Panc1 (cell line): ENCODE data around the gene XRCC4. TPM values are rescaled to one million over a fixed set of nuclear protein-coding genes. Genes with fewer than 3 reads are reported as not detected.

Experiments used
- ATAC-seq: fragments of 200-7000 bp; cut with Tn5 transposase; 2 replicates; pipeline ENCODE4 v1.9.1; 2020; ENCODE audit warnings: mild to moderate bottlenecking, moderate library complexity
- BruUV-seq: library from RNA; stranded (reverse); fragments of 400-500 nt; replicated peaks from 2 replicates; lab custom pipeline; 2021; lab: Mats Ljungman, UMichigan
- CTCF ChIA-PET: fragments of 300-600 bp; sonication (Branson Sonifier 250); formaldehyde crosslinking; loops from one replicate; lab custom pipeline; 2022; ENCODE audit warnings: antibody characterized with exemption; lab: Charles Lee
- POLR2A ChIA-PET: fragments of 300-600 bp; sonication (Branson Sonifier 250); formaldehyde crosslinking; loops from one replicate; lab custom pipeline; 2022; ENCODE audit warnings: antibody characterized with exemption; lab: Charles Lee
- DNase-seq: peaks from one replicate; pipeline ENCODE4 v3.0.0-alpha.2; 2010; ENCODE audit warnings: low read depth, low spot score
- H3K27ac ChIP-seq: 2 replicates; pipeline ENCODE4 v1.5.1; 2011; ENCODE audit warnings: mild to moderate bottlenecking, low read length, inconsistent platforms
- H3K27me3 ChIP-seq: fragments of 200-500 bp; sonication (Bioruptor generic); 2 replicates; pipeline ENCODE4 v1.6.0; 2014; ENCODE audit warnings: low read length, inconsistent platforms; ENCODE audit not compliant: control insufficient read depth, insufficient read depth
- H3K36me3 ChIP-seq: fragments of 200-500 bp; sonication (Bioruptor generic); 2 replicates; pipeline ENCODE4 v1.5.1; 2014; ENCODE audit warnings: inconsistent platforms, mild to moderate bottlenecking, low read length, moderate library complexity; ENCODE audit not compliant: control insufficient read depth, insufficient read depth
- H3K4me1 ChIP-seq: 2 replicates; pipeline ENCODE4 v1.5.1; 2011; ENCODE audit warnings: inconsistent platforms, mild to moderate bottlenecking, low read length, moderate library complexity; ENCODE audit not compliant: control insufficient read depth, insufficient read depth
- H3K4me3 ChIP-seq, 2 experiments: 2 replicates each; pipeline ENCODE4 v1.5.1; 2011 to 2012; ENCODE audit warnings: low read depth in 2 of 2, low read length in 2 of 2, mild to moderate bottlenecking in 2 of 2, inconsistent platforms in 1 of 2, moderate library complexity in 1 of 2
- H3K9me3 ChIP-seq: fragments of 200-500 bp; sonication (Bioruptor generic); 2 replicates; pipeline ENCODE4 v1.5.1; 2014; ENCODE audit warnings: low read depth, mild to moderate bottlenecking, inconsistent platforms, low read length, moderate library complexity; ENCODE audit not compliant: control insufficient read depth, insufficient read depth
- CTCF ChIP-seq: fragments of 450-650 bp; IDR thresholded peaks from 2 replicates; pipeline ENCODE4 v1.5.1; 2017; ENCODE audit warnings: mild to moderate bottlenecking
- POLR2AphosphoS5 ChIP-seq: IDR thresholded peaks from 2 replicates; pipeline ENCODE4 v1.6.1; 2012; ENCODE audit warnings: mild to moderate bottlenecking, low read depth, low read length, moderate library complexity
- REST ChIP-seq, 2 experiments: IDR thresholded peaks; 2 replicates each; pipeline ENCODE4 v1.6.1; 2011 to 2012; ENCODE audit warnings: low read depth in 2 of 2, control low read depth in 1 of 2, low read length in 1 of 2, mild to moderate bottlenecking in 1 of 2, moderate library complexity in 1 of 2; ENCODE audit not compliant: insufficient read depth in 1 of 2
- SIN3A ChIP-seq: IDR thresholded peaks from 2 replicates; pipeline ENCODE4 v1.6.1; 2012; ENCODE audit warnings: low read depth, mild to moderate bottlenecking, low read length, moderate library complexity, borderline replicate concordance; ENCODE audit not compliant: insufficient read depth
- TCF7L2 ChIP-seq: IDR thresholded peaks from 2 replicates; pipeline ENCODE4 v1.6.1; 2011; ENCODE audit warnings: mild to moderate bottlenecking, low read depth, low read length, inconsistent platforms
- in situ Hi-C: cut with HindIII; loops from 2 replicates; pipeline ENCODE4 v1.10.0; 2016; ENCODE audit warnings: low sequenced_read_pairs, low pct_unique_long_range_greater_than_20kb
- intact Hi-C: fragments of 100-400 bp; cut with micrococcal nuclease; formaldehyde crosslinking; loops from one replicate; pipeline ENCODE4 v1.10.0; 2022; ENCODE audit not compliant: unreplicated experiment
- total RNA-seq: library from RNA; stranded (reverse); gene quantifications from one replicate; pipeline ENCODE4 v1.2.1, GENCODE V29; 2021; ENCODE audit not compliant: unreplicated experiment

The XRCC4 gene
- total RNA-seq, 1 experiment from 2014 or later, result 12.5 TPM

GRCh38 chr5:83084336-83084735 is 7.0 kb downstream of the XRCC4 start:
- POLR2A ChIA-PET, result no interaction called here
- DNase-seq, result no peak
- no peak overlapping the region for H3K4me3 ChIP-seq
- H3K27me3 ChIP-seq, result no peaks in the 10 kb centered on the region
- no peaks in the 10 kb centered on the region for H3K9me3 ChIP-seq
- intact Hi-C loops, result no loop called here
- H3K27ac ChIP-seq, result no peak overlapping the region
- H3K4me1 ChIP-seq, result no peaks in the 10 kb centered on the region
- BruUV-seq, result no TSS peak
- in situ Hi-C loops, result no loop called here
- CTCF ChIA-PET, result no interaction called here
- H3K36me3 ChIP-seq, result no peaks in the 10 kb centered on the region
- no peak for TF ChIP-seq REST (IDR thresholded peaks at IDR 0.05; ENCODE audit: insufficient read depth in 1 of 2, low read depth in 2 of 2, low read length in 1 of 2)
- no peak for TF ChIP-seq SIN3A
- no peak for TF ChIP-seq CTCF
- no peak for TF ChIP-seq TCF7L2
- no peak for TF ChIP-seq POLR2AphosphoS5
- ATAC-seq, result no peak

GRCh38 chr5:83085106-83085505 is 7.8 kb downstream of the XRCC4 start:
- Histone ChIP-seq H3K27ac (no peak overlapping the region), H3K27me3 (no peaks in the 10 kb centered on the region), H3K4me1 (no peaks in the 10 kb centered on the region), H3K4me3 (no peak overlapping the region), H3K36me3 (no peaks in the 10 kb centered on the region), H3K9me3 (no peaks in the 10 kb centered on the region)
- no peak for ATAC-seq
- intact Hi-C loops (no loop called here), in situ Hi-C loops (no loop called here)
- no peak for DNase-seq
- POLR2A ChIA-PET, result no interaction called here
- no peak for TF ChIP-seq SIN3A
- CTCF ChIA-PET, result no interaction called here
- no TSS peak for BruUV-seq

- H3K27ac ChIP-seq, result no peak overlapping the region
- H3K9me3 ChIP-seq, result peaks cover 15% of the 10 kb centered on the region; the same call in 1 of the 2 replicates
- TF ChIP-seq POLR2AphosphoS5 (no peak), REST (IDR thresholded peaks at IDR 0.05; ENCODE audit: insufficient read depth in 1 of 2, low read depth in 2 of 2, low read length in 1 of 2) (no peak), SIN3A (no peak), CTCF (no peak), TCF7L2 (no peak)
- no peak for DNase-seq
- H3K4me3 ChIP-seq, result no peak overlapping the region
- in situ Hi-C loops, result no loop called here
- H3K4me1 ChIP-seq, result no peaks in the 10 kb centered on the region
- no TSS peak for BruUV-seq
- POLR2A ChIA-PET, result interaction anchor here (0.6 to 1.0 kb wide), 2 partner anchors 13 to 277 kb away, joined by 5 to 6 read pairs; partner anchors contain the start of genes TMEM167A and XRCC4
- no peaks in the 10 kb centered on the region for H3K36me3 ChIP-seq
- CTCF ChIA-PET, result interaction anchor here (0.6 kb wide), 1 partner anchor 29 kb away, joined by 6 read pairs; no protein-coding TSS in a partner anchor
- intact Hi-C loops, result no loop called here
- ATAC-seq, result no peak
- H3K27me3 ChIP-seq, result no peaks in the 10 kb centered on the region
Observed at GRCh38 chr5:83090169-83090568, 12.8 kb downstream of the XRCC4 start.
